Spinal cord (tissue), 10 donors: Measurements from ENCODE around the gene MIDN. TPM values are rescaled to one million over a fixed set of nuclear protein-coding genes. Genes with fewer than 3 reads are reported as not detected.

Experiments used
- DNase-seq, 6 donors: peaks; one replicate each; pipeline versions ENCODE4 v3.0.0 to v3.0.0-alpha.2; 2013 to 2015; ENCODE audit warnings: low spot score in 6 of 6, low read depth in 4 of 6
- H3K27ac ChIP-seq: one replicate; pipeline ENCODE4 v1.5.1; 2013; ENCODE audit warnings: low read depth, low read length, control low read depth
- H3K27me3 ChIP-seq: one replicate; pipeline ENCODE4 v1.6.1; 2013; ENCODE audit warnings: low read length; ENCODE audit not compliant: control insufficient read depth, insufficient read depth
- H3K36me3 ChIP-seq: one replicate; pipeline ENCODE4 v1.6.1; 2013; ENCODE audit warnings: low read length; ENCODE audit not compliant: control insufficient read depth, insufficient read depth
- H3K4me1 ChIP-seq: one replicate; pipeline ENCODE4 v1.6.1; 2013; ENCODE audit warnings: low read length; ENCODE audit not compliant: control insufficient read depth, insufficient read depth
- H3K4me3 ChIP-seq: one replicate; pipeline ENCODE4 v1.5.1; 2013; ENCODE audit warnings: low read depth, low read length, control low read depth
- H3K9me3 ChIP-seq: one replicate; pipeline ENCODE4 v1.6.1; 2013; ENCODE audit warnings: low read length; ENCODE audit not compliant: control insufficient read depth, insufficient read depth
- WGBS: methylation state at CpG from one replicate; pipeline ENCODE4 v1.1.5; 2013; ENCODE audit warnings: missing lambda C conversion rate; ENCODE audit not compliant: insufficient coverage; 5-methylcytosine and 5-hydroxymethylcytosine counted together
- polyA plus RNA-seq, 2 donors: library from polyadenylated mRNA; unstranded; fragments of 120-200 nt; gene quantifications; one replicate each; pipeline ENCODE4 v1.2.1, GENCODE V29; 2013; ENCODE audit not compliant: insufficient read length in 2 of 2
- total RNA-seq, 2 donors: library from RNA; depleted of rRNA in 1 of 2; stranded (reverse); fragments of 120-200 nt in 1 of 2; fragments of >200 nt in 1 of 2; gene quantifications; one replicate each; pipeline versions ENCODE4 v1.2.3 to v1.2.4, GENCODE V29; 2013 to 2014
- donor health status: healthy.

Gene MIDN
- total and polyA plus RNA-seq, 4 donors = 13.3 to 97.1 (median 54.6) TPM

DNA sequence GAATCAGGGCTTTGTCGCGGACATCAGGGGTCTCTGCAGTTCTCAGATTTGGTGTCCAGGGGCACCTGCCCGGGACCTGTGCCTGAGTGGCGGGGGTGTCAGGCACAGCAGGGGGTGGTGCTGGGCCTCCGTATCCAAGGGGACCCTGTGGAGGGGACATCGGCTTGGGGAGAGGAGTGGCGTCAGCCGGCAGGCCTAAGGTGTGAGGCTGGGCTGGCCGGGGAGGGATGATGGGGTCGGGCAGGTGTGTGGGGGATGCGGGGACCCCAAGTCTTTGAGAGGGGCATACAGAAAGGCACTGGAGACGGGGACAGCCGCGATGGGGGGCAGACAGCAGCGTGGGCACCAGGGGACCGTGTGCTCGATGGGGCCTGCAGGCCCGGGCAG lies 39.8 kb downstream of the MIDN start:
- 69% methylated on average over 18 of the region's 18 CpGs for WGBS

DNA sequence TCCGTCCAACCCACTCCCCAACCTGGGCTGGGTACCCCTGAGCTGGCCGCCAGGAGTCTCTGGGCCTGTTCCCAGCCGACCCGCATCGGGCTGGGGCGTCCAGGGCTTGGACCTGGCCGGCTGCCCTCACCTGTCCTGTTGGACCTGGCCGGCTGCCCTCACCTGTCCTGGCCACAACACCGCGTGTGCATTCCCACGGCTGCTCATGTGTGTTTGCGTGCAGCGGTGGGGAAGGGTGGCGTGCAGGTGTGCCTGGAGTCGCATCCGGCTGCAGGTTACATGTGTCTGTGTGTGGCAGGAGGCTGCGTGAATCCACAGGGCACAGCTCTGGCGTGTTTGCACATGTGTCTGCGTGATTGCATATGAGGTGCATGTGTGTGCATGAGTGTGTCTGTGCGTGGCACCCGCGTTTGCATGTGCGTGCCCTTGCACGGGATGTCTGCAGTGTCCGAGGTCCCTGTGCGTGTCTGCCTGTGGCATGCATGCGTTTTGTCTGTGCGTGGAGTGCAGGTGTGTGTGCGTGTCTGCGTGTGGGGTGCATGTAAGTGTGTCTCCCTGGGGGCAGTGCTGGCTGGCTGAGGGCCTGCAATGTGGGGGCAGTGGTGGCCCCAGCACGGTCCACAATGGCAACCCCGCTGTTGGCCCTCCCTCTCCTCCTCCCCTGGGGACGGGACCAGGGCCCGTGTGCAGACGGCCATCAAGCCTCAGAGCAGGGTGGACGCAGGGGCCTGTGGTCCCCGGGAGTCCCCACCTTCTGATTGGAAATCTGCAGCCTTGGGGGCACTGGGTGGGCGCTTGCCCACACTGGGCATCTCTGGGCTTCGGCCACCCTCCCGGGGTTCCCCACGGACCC lies 40.7 kb downstream of the MIDN start:
- DNase-seq = no peak
- Histone ChIP-seq H3K27ac (no peak overlapping the region), H3K27me3 (no peaks in the 10 kb centered on the region), H3K36me3 (peaks cover 72% of the 10 kb centered on the region), H3K4me3 (no peak overlapping the region), H3K4me1 (peaks cover 67% of the 10 kb centered on the region), H3K9me3 (no peaks in the 10 kb centered on the region)
- WGBS = 84% methylated on average over 40 of the region's 41 CpGs

More for the DNA sequence above, 39.8 kb downstream of the MIDN start:
- DNase-seq = no peak
- Histone ChIP-seq H3K4me3 (no peak overlapping the region), H3K9me3 (no peaks in the 10 kb centered on the region), H3K27ac (no peak overlapping the region), H3K27me3 (no peaks in the 10 kb centered on the region), H3K4me1 (peaks cover 71% of the 10 kb centered on the region), H3K36me3 (peaks cover 64% of the 10 kb centered on the region)

DNA sequence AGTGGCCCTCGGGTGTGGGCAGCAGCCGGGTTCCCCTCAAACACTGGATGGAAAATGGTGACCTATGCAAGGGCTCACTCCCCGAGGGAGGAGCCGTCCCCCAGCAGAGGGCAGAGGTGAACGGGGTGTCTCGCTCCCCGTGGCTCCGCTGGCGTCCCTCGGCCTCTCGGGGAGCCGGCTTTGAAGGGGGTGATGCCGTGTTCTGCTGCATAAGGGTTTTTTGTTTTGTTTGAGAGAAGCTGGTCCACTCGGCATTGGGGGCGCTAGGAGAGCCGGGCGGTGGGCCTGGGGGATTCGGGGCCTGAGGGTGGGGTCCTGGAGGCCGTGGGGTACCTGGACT lies 41.3 kb downstream of the MIDN start:
- Histone ChIP-seq H3K4me3 (no peak overlapping the region), H3K4me1 (peaks cover 71% of the 10 kb centered on the region), H3K27me3 (no peaks in the 10 kb centered on the region), H3K27ac (no peak overlapping the region), H3K36me3 (peaks cover 78% of the 10 kb centered on the region), H3K9me3 (no peaks in the 10 kb centered on the region)
- no peak for DNase-seq
- WGBS = 82% methylated on average over 19 of the region's 19 CpGs

DNA sequence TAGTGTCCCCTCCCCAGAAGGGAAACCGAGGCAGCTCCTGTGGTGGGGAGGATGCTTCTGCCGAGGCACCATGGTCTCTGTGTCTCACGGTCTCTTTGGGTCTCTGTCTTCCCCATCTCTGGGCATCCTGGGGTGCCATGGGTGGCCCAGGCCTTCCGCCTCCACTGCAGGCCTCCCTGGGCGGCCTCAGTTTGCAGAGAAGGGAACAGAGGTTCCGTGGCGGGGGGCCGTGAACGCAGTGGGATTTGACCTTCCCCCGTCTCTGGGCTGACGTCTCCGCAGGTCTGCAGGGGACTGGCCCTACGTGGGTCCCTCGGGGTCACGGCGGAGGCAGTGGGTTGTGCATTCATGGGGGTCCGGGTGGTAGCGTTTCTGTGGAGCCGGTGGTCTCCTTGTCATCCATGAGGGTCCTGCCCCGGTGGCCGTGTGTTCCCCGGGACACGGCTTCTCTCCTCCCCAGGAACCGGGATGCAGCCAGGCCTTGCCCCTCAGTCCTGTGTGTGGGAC lies 41.9 kb downstream of the MIDN start:
- 82% methylated on average over 21 of the region's 24 CpGs for WGBS
- DNase-seq = no peak
- H3K4me1 ChIP-seq = peaks cover 72% of the 10 kb centered on the region
- H3K27ac ChIP-seq = no peak overlapping the region
- no peaks in the 10 kb centered on the region for H3K9me3 ChIP-seq
- no peak overlapping the region for H3K4me3 ChIP-seq
- H3K27me3 ChIP-seq = no peaks in the 10 kb centered on the region
- H3K36me3 ChIP-seq = peaks cover 84% of the 10 kb centered on the region

DNA sequence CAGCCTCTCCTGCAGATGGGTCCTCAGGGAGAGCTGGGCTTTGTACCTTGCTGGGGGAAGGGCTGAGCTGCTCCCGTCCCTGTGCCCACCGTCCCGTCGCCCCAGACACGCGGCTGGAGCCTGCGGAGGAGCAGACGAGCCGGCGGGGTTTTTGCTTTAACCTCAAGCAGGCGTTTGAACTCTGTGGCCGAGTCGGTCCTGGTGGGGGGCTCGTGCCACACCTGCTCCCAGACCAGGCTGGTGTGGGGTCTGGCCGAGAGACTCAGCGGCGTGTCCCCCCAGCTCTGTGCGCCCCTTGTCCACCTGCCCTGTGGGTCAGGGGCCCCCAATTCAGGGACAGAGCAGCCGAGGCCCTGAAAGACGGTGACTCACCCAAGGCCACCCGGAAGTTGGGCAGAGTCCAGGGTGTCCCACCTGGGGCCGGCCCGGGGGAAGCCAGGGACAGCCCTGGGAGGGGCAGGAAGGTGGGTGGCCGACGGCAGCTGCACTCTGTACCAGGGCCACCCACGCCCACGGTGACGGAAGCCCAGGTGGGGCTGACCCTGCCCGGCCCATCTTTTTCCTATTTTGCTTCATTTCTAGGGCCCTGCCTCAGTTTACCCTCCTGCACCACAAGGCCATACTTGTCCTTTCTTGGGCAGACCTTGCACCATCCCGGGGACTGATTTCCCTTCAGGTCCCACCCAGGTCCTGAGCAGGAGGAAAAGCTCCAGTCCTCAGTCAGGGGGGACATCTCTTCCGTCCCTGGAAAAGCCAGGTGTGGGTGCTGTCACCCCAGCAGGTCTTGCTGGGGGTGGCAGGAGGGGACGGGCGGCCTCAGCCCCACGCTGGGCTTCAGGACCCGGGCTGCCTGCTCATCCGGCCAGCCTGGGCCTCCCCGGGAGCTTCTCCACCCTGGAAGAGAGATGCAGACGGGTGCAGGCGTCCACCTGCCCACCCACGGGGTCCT lies 42.6 kb downstream of the MIDN start:
- Histone ChIP-seq H3K4me1 (peaks cover 74% of the 10 kb centered on the region), H3K9me3 (no peaks in the 10 kb centered on the region), H3K36me3 (peaks cover 90% of the 10 kb centered on the region), H3K4me3 (no peak overlapping the region), H3K27me3 (no peaks in the 10 kb centered on the region), H3K27ac (no peak overlapping the region)
- no peak for DNase-seq
- WGBS = 80% methylated on average over 37 of the region's 40 CpGs

DNA sequence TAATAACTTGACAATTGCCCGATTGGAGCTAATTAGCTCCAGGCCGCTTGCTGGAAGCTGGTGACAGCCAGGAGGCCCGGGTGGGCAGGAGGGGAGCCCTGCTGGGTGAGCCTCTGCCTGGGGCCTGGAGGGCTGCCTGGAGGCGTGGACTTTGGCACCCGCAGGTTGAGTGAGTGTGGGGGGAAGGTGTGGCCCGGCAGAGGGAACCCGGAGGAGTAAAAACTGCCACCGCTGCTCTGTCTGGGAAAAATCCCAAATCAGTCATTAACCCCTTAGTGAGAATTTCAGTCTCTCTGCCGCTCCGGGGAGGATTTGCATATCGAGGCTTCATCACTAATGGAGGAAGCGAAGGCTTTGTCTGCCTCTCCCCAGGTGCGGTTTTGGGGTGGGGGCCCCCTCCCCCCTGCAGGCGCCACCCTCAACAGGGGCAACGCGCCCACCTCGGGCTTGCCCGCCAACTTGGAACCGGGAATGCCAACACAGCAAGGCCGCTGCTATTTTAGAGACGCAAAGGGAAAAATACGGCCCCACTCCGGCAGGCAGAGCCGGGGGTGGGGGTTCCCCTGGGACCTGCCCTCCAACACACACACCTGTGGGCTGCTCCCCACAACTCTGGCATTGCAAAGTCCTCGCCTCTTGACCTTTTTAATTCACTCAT lies 43.5 kb downstream of the MIDN start:
- no peaks in the 10 kb centered on the region for H3K27me3 ChIP-seq
- H3K4me1 ChIP-seq = peaks cover 67% of the 10 kb centered on the region
- H3K4me3 ChIP-seq = no peak overlapping the region
- H3K27ac ChIP-seq = no peak overlapping the region
- H3K36me3 ChIP-seq = peaks cover 97% of the 10 kb centered on the region
- peak in 2 of 6 donors; percentile 42 to 57 for DNase-seq
- WGBS = 45% methylated on average over 18 of the region's 25 CpGs
- no peaks in the 10 kb centered on the region for H3K9me3 ChIP-seq

DNA sequence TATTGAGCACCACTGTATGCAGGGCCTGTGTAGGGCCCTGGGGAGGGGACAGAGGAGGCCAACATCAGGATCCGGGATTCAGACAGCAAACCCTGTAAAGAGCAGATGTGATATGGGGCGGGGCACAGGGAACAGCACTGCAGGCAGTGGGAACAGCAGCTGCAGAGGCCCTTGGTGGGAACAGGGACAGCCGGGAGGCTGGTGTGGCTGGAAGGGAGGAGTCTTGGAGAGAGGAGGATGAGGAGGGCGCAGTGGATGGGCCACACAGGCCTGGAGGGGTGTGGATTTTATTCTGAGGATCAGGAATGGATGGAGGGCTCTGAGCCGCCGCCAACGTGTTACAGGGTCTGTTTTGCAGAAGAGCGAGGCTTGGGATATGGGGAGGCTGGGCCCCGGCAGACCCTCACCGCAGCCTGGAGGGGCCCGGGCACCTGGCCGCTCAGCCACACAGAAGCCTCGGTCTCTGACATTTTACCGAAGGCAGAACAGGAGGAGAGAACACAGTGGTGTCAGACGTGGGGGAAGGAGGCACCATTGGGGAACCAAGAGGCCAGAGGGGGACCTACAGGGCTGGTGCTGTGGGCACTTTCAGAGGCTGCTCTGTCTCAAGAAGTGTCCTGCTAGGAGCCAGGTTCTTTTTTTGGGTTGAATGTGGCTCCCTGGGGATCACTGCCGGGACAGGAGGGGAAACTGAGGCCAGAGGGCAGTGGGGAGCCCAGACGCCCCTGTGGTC lies 44.2 kb downstream of the MIDN start:
- H3K27me3 ChIP-seq = no peaks in the 10 kb centered on the region
- H3K36me3 ChIP-seq = peaks cover 96% of the 10 kb centered on the region
- no peak for DNase-seq
- 84% methylated on average over 17 of the region's 17 CpGs for WGBS
- H3K4me3 ChIP-seq = no peak overlapping the region
- H3K9me3 ChIP-seq = no peaks in the 10 kb centered on the region
- H3K4me1 ChIP-seq = peaks cover 60% of the 10 kb centered on the region
- no peak overlapping the region for H3K27ac ChIP-seq

DNA sequence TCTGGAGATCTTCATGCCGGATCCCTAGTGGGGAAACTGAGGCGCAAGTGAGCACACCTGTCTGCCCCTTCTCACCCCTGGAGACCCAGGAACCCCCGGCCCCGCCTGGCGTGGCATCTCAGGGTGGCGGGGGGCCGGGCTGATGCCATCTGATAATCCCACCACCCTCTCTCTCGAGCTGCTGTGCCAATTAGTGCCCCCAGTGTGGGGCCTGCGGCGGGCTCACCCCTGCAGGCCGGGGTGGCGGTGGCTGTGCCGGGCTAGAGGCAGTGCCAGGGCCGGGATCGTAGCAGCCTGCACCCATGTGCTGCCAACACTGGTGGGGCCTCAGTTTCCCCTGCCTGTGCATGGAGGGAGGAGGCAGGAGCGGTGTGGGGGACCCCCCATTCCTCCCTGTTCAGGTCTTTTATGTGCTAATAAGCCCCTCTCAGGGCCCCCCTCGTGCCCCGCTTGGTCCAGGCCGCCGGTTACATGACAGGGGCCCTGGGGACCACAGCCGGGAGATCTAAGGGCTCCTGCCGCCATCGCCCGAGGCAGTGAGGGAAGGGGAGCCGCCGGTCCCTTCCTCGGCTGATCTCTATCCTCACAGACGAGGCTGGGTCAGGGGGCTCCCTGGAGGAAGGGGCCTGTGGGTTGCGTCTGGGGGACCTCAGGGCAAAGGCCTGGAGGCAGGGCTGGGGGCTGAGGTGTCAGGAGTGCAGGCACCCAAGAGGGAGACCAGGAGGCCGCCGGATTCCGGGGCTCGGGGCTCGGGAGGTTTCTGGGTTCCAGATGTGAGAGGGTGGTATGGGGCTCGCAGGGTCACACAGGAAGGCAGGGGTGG lies 45.6 kb downstream of the MIDN start:
- Histone ChIP-seq H3K27me3 (no peaks in the 10 kb centered on the region), H3K4me3 (no peak overlapping the region), H3K27ac (no peak overlapping the region), H3K9me3 (no peaks in the 10 kb centered on the region), H3K4me1 (peaks cover 46% of the 10 kb centered on the region), H3K36me3 (peaks cover 96% of the 10 kb centered on the region)
- no peak for DNase-seq
- WGBS = 80% methylated on average over 28 of the region's 35 CpGs
